GM21526 (cell line): ENCODE data around the gene ITGAX.

Experiments
- ATAC-seq: cut with Tn5 transposase; IDR thresholded peaks from one replicate; pipeline ENCODE4 v1.9.1; 2021; ENCODE audit warnings: moderate library complexity; ENCODE audit not compliant: unreplicated experiment, low FRiP score

ITGAX gene

DNA sequence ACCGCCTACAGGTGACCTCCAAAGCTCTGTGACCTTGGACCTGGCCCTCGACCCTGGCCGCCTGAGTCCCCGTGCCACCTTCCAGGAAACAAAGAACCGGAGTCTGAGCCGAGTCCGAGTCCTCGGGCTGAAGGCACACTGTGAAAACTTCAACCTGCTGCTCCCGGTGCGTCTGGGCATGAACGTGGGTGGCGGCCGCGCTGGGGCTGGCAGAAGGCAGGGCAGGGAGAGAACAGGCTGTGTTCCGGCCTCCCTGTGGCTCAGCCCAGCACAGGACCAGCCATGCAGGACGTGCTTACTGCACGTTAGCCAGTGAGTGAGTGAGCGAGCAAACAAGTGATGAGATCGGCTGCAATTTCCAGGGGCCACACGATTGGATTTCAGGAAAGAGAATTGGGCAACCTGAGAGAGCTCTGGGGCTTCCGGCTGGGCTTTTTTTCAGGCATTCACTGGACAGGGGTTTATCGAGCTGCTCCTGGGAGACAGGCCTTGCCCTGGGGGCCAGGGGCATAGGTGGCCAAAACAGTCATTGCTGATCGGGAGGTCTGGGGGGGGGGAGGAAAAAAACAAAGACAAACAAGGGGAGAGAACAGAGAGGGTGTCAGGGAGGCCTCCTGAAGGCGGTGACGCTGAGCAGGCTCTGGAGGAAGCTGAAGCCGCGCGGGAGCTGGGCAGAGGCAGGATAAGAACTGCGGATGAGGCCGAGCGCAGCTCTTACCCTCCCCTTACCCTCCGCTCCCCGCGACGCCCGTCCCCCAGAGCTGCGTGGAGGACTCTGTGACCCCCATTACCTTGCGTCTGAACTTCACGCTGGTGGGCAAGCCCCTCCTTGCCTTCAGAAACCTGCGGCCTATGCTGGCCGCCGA, 16.9 kb downstream of the ITGAX start:
- ATAC-seq: no peak

DNA sequence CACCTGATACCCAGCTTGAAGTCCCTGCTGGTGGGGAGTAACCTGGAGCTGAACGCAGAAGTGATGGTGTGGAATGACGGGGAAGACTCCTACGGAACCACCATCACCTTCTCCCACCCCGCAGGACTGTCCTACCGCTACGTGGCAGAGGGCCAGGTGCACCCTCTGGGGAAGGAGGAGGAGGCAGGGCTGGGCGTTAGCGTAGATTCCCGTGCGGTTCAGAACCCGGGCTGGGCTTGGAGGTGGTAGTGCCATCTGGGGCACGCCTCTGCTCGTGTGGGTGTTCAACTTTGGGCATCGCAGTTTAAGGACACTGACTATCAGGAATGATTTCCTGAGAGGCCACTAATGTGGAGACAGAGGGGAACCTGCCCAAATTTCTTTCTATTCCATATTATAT, 18.3 kb downstream of the ITGAX start:
- no peak for ATAC-seq

GRCh38 chr16:31375231-31375630, 20.3 kb downstream of the ITGAX start:
- ATAC-seq: no peak

DNA sequence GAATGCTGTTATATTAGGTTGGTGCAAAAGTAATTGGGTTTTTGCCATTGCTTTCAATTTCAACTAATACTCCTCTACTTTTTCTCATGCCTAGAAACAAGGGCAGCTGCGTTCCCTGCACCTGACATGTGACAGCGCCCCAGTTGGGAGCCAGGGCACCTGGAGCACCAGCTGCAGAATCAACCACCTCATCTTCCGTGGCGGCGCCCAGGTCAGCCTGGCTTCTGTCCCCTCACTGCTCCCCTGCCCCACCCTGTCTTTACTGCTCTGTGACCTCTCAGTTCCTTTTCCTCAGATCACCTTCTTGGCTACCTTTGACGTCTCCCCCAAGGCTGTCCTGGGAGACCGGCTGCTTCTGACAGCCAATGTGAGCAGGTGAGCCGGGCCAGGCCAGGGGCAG, 21.7 kb downstream of the ITGAX start:
- no peak for ATAC-seq

GRCh38 chr16:31377210-31377903, 22.4 kb downstream of the ITGAX start:
- ATAC-seq: no peak

GRCh38 chr16:31380201-31380600, 25.2 kb downstream of the ITGAX start:
- ATAC-seq: no peak

GRCh38 chr16:31382485-31383161, 27.6 kb downstream of the ITGAX start:
- ATAC-seq: peak; percentile 55

GRCh38 chr16:31385680-31386079, 30.7 kb downstream of the ITGAX start:
- no peak for ATAC-seq

DNA sequence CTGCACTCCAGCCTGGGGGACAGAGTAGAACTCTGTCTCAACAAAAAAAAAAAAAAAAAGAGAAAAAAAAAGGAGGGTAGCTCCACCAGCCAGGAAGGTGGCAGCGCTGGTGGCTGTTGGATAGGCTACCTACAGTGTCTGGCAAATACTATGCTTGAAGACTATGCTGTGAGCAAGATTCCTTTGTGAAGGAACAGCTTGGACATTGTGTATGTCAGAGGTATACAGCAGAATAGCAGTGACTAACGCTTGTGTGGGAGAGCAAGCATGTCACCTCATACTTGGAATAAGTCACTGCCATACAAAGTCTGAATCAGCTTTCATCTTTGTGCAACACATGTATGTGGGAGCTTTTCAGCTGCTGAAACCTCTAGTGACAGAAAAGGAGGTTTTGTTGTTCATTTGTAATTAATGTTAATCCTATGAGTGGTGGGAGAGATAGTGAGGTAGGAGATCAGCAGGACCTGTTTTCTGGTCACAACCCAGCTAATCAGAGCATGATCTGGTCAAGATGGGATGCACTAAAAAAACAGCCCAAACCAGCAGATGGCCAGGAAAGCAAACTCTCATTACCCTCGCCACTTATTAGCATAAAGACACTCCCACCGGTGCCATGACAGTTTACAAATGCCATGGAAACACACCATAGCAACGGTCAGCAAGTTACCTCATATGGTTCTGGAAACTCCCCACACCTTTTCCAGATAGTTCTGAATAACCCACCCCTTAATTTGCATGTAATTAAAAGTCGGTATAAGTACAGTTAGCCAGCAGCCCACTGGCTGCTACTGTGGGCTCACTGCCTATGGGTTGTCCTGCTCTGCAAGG, 31.4 kb downstream of the ITGAX start:
- no peak for ATAC-seq

DNA sequence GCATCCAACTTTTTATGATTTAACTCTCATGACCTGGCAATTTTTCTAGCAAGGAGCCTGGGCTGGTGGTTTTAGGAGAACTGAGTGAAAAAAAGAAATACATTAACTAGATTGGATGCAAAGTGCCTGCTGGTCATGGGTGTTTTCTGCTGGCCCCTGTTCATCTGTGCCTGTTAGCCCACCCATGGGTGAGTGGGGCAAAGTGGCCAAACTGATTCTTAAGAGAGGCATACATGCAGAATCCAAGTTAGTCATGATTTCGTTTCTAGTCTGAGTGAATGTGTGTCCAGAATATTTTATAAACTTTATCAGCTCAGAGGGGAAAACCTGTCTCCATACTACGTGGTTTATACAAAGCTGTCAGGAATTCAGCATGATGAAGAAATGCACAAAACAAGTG, 33.6 kb downstream of the ITGAX start:
- no peak for ATAC-seq

GRCh38 chr16:31390504-31391041, 35.6 kb downstream of the ITGAX start:
- no peak for ATAC-seq

- ATAC-seq: no peak
Observed at GRCh38 chr16:31393056-31393455, 38.1 kb downstream of the ITGAX start, which contains the start of gene ITGAD. ITGAD (plus strand) TSS chr16:31393335; CDS start chr16:31393361, 26 bp downstream.

DNA sequence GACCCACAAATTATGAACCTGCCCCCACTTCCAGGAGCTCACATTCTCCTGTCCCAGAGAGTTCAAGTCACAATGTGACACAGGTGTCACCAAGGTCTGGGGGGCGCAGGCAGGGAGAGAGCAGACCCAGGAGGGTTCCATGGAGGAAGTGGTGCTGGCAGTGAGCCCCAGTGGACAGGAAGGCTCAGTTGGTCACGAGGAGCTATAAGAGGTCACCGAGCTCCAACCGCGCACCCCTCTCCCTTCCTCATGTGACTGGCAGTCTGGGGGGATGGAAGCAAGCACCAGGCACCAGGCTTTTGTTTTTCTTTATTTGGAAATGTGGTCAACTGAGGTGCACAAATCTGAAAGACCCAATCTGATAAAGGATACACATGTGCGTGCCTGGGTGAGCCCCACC, 40.7 kb downstream of the ITGAX start:
- no peak for ATAC-seq

DNA sequence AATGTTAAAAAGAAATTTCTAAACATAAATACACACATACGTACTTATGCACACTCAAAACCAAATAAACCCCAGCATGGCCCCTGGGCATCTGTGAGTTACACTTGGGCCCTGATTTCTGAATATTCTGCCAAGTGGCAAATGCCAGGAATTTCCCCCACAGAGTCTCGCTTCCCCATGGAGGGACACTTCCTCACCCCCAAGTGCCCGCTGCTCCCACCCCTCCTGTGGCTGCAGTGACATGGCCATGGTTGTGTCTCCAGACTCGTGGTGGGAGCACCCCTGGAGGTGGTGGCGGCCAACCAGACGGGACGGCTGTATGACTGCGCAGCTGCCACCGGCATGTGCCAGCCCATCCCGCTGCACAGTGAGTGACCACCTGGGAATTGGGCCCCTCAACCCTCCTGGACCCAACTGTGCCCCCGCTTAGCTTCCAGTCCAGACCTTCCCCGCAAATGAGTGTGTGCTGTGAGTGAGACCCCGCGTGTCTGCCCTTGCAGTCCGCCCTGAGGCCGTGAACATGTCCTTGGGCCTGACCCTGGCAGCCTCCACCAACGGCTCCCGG, 42.2 kb downstream of the ITGAX start:
- ATAC-seq: no peak

DNA sequence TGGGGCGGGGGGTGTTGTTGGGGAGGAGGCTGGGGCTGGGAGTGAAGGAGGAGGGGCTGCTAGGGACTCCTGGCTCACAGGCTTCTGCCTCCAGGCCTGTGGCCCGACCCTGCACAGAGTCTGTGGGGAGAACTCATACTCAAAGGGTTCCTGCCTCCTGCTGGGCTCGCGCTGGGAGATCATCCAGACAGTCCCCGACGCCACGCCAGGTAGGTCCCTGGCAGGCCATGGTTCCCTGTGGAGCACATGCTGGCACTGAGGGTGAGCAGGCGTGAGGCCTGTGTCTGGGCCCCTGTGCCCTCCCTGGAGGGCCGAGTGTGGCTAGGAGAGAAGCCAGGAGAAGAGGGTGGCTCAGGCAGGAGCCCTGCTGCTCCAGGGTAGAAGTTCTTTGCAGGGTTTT, 42.7 kb downstream of the ITGAX start:
- no peak for ATAC-seq

DNA sequence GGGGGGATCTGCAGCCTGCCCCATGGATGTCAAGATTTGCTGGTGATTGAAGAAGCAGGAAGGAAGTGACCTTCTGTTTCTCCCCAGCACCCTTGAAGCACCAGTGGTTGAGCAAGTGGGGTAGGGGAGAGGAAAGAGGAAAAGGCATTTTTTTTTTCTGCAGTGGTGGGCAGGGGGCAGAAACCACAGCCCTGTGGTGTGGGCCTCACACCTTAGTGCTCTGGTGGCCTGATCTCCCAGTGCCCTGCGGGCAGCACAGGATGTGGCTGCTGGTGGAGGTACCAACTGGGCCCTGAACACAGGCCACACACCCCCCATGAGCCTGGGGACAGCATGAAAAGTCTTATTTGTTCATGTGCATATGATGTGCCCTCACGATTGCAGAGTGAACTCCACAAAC, 45.2 kb downstream of the ITGAX start:
- ATAC-seq: no peak

- no peak for ATAC-seq
Observed at GRCh38 chr16:31401436-31401835, 46.5 kb downstream of the ITGAX start.

DNA sequence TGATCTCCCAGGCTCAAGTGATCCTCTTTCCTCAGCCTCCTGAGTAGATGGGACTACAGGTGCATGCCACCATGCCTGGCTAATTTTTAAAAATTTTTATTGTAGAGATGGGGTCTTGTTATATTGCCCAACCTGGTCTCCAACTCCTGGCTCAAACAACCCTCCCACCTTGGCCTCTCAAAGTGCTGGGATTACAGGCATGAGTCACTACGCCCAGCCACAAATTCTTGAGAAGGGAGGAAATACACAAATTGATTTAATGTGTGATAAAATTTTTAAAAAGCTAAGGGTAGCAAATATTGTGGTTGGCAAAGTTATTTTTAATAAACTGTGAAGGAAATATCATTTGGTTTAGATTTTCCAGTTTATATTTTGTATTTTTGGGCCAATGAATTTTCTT, 47.7 kb downstream of the ITGAX start:
- ATAC-seq: no peak

- no peak for ATAC-seq
Observed at GRCh38 chr16:31403590-31404352, 48.8 kb downstream of the ITGAX start.
